T-helper 2 cell treated with Interferon-gamma antibody and Interleukin-4, amounts not matched to agents 5 μg/mL and 100 μg/mL, for 36 hours (primary cell): ENCODE results near the gene SSTR3.
A peak's percentile ranks its signal among the peaks of the same experiment; 100 is the strongest.

Experiments
- DNase-seq: peaks from one replicate; pipeline ENCODE4 v3.0.0; 2021; ENCODE audit warnings: low spot score
- H3K27ac Mint-ChIP-seq: one replicate; pipeline ENCODE4 v1.8.0; 2021; ENCODE audit warnings: mild to moderate bottlenecking, mixed read lengths
- H3K27me3 Mint-ChIP-seq: one replicate; pipeline ENCODE4 v1.8.0; 2021; ENCODE audit warnings: low read depth, mixed read lengths
- H3K36me3 Mint-ChIP-seq: one replicate; pipeline ENCODE4 v1.8.0; 2021; ENCODE audit warnings: low read depth, mixed read lengths
- H3K4me1 Mint-ChIP-seq: one replicate; pipeline ENCODE4 v1.8.0; 2021; ENCODE audit warnings: low read depth, mixed read lengths
- H3K4me3 Mint-ChIP-seq: one replicate; pipeline ENCODE4 v1.8.0; 2022; ENCODE audit warnings: mild to moderate bottlenecking, moderate library complexity, mixed read lengths
- H3K9me3 Mint-ChIP-seq: one replicate; pipeline ENCODE4 v1.8.0; 2021; ENCODE audit warnings: mixed read lengths

SSTR3 gene

DNA sequence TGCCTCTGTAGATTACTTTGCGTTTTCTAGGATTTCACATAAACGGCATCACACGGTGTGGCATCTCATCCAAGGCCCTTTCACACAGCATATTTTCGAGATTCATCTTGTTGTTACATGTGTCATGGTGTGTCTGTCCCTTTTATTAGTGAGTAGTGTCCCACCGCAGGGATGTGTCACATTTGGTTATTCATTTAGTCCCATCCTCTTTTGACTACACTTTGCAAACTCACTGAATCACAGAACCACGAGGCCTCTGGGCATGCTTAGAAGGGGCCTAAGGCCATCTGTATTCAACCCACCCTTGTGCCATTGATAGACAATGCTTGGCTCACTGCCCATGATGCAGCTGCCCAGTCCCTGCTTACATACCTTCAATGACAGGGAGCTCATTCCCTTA, 36.0 kb upstream of the SSTR3 start:
- no peak overlapping the region for H3K4me3 Mint-ChIP-seq
- no peaks in the 10 kb centered on the region for H3K9me3 Mint-ChIP-seq
- DNase-seq, result no peak
- H3K27me3 Mint-ChIP-seq, result no peaks in the 10 kb centered on the region
- peaks cover 13% of the 10 kb centered on the region for H3K4me1 Mint-ChIP-seq
- H3K36me3 Mint-ChIP-seq, result peaks cover 4% of the 10 kb centered on the region
- H3K27ac Mint-ChIP-seq, result no peak overlapping the region

DNA sequence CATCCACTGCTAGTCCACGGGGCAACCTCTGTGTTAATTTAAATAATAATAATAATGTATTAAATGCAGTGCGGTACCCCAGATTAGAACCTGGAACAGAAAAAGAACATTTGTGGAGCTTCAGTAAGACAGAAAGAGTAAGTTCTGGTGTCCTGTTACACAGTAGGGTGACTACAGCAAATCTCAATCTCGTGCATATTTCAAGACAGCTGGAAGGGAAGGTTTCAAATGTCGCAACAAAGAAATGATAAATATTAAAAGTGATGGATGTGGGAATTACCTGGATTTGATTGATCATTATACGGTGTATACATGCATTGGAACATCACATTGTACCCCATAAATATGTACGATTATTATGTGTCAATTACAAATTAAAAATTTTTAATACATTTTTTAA, 33.5 kb upstream of the SSTR3 start:
- Mint-ChIP-seq H3K27ac (no peak overlapping the region), H3K9me3 (no peaks in the 10 kb centered on the region), H3K4me3 (no peak overlapping the region), H3K36me3 (peaks cover 28% of the 10 kb centered on the region), H3K27me3 (no peaks in the 10 kb centered on the region), H3K4me1 (peaks cover 21% of the 10 kb centered on the region)
- no peak for DNase-seq

DNA sequence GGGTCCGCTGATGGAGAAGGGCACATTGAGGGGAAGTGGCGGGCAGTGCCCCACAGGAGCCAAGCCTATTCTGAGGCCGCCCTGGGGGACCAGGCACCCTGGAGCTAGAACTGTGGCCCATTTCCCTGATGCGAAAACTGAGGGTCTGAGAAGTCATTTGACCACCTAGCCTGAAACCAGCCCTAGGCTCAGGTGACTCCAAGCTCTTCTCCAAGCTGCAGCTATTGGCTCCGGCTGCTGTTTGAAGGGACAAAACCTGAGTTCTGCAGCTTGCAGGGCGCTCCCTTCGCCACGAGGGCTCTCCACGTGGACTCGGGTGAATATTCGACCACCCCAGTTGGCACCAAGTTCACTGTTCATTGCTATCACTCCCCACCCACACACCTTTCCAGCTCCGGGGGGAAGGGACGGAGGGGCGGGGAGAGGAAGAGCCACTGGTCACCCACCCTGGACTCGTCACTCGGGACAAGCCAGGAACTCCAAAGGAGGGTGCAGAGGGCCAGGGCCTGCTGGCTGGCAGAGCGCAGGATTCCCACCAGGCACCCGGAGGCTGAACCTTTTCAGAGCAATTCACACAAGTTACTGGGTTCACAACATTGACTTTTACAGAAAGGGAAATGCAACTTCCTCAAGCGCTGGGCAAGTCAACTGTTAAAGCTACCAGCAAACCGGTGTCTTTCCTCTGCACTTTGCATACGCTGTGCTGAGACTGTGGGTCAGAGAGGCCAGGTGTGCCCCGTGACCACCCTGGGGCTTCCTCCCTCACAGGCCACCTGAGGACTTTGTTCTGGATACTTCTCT, 32.8 kb upstream of the SSTR3 start:
- no peaks in the 10 kb centered on the region for H3K27me3 Mint-ChIP-seq
- peaks cover 27% of the 10 kb centered on the region for H3K4me1 Mint-ChIP-seq
- no peak for DNase-seq
- peaks cover 34% of the 10 kb centered on the region for H3K36me3 Mint-ChIP-seq
- peak overlapping the region; percentile 99 for H3K4me3 Mint-ChIP-seq
- no peaks in the 10 kb centered on the region for H3K9me3 Mint-ChIP-seq
- peak overlapping the region; percentile 93 for H3K27ac Mint-ChIP-seq

DNA sequence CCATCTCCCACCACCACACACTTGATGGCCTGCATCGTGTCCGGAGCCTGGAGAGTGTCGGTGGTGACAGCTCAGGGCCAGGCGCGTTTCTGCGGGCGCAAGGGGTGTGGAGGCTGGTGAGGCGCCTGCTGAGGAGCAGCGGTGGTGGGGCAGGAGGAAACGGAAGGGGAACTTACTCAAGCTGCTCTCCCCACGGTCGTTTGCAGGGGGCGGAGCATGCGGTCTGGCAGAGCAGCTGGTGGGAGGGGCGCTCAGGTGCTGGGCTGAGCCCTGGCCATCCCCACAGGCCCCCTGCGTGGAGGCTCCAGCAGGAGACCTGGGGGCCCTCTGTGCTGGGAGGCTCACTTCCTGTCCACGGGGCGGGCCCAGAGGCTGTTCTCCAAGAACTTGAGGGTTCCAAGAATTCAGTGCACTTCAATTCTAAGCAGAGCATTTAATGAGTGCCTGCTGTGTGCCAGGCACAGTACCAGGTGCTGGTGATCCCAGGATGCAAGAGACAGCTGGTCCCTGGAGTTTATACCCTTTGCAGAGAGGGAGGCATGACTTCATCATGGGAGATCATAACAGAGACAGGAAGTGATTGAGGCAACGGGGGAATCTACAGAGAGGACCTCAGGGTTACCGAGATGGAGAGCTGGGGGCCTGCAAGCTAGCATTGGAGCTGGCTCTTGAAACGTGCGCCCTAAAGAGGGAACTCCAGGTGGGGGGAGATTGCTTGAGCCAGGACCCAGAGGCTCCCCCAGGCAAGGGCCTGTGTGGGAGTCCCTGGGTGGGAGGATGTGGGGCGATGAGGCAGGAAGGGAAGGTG, 32.0 kb upstream of the SSTR3 start, which contains the start of gene RAC2:
TSS of gene RAC2 (minus strand) at position 156 of the 808 bp plus-strand sequence. CDS start at position 35, 121 bp downstream.
- Mint-ChIP-seq H3K36me3 (peaks cover 42% of the 10 kb centered on the region), H3K27me3 (no peaks in the 10 kb centered on the region), H3K4me3 (peak within 1 kb of the TSS; percentile 99), H3K9me3 (no peaks in the 10 kb centered on the region), H3K4me1 (peaks cover 32% of the 10 kb centered on the region), H3K27ac (peak within 1 kb of the TSS; percentile 93)
- peak; percentile 81 for DNase-seq

DNA sequence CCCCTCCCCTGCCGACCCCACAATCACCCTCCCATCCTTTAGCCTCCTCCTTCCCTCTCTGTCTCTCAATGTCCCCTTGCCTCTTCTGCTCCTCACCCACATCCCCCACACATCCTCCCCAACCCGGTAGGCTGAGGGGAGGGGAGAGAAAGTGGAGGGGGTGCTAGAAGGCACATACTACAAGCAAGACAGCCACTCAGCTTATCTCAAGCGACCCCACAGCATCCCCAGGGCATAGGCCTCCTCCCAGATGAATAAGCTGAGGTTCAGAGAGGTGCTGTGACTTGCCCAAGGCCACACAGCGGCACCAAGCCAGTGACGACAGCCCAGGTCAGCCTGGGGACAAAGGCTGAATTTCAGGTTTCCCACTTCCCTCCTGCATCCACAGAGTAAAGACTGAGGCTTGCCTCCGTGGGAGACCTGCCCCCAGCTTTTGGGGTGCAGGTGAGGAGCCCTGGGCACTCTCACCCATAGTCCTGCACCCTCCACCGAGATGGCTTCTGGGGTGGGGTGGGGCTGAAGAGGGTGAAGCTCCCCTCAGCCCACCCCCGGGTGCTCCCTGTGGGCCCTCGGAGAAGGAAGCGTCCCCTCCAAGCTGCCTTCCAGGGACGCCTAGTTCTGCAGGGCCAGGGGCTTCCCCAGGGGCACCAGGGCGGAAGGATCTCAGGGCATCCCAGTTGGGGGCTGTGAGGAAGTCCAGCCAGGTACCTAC, 31.3 kb upstream of the SSTR3 start:
- Mint-ChIP-seq H3K9me3 (no peaks in the 10 kb centered on the region), H3K27me3 (no peaks in the 10 kb centered on the region), H3K4me1 (peaks cover 40% of the 10 kb centered on the region), H3K4me3 (peak overlapping the region; percentile 99), H3K27ac (peak overlapping the region; percentile 93), H3K36me3 (peaks cover 49% of the 10 kb centered on the region)
- DNase-seq, result no peak

DNA sequence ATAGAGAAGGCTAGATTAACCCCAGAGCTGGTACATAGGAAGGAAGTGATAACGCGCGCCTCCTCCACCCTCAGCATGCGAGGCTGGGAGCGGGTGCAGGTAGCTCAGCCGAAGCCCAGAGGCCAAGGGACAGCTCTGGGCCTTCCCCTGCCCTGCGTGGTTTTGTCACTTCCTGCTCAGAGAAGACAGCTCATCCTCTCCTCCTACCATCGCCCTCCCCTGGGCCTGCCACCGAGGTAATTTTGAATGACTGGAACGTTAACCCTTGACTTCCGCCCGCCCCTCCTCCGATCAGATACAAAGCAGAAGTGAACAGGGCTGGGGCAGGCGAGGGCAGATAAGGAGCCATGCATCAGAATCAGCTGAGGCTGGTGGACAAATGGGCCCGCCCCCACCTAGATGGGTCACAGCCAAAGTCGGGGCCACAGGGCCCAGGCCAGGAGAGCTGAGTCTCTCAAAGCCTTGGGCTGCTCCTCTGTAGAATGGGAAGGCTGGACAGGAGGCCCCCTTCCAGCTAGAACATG, 30.2 kb upstream of the SSTR3 start:
- H3K4me3 Mint-ChIP-seq, result peak overlapping the region; percentile 99
- H3K36me3 Mint-ChIP-seq, result peaks cover 60% of the 10 kb centered on the region
- no peaks in the 10 kb centered on the region for H3K27me3 Mint-ChIP-seq
- H3K27ac Mint-ChIP-seq, result peak overlapping the region; percentile 93
- peak; percentile 96 for DNase-seq
- H3K9me3 Mint-ChIP-seq, result no peaks in the 10 kb centered on the region
- H3K4me1 Mint-ChIP-seq, result peaks cover 50% of the 10 kb centered on the region

DNA sequence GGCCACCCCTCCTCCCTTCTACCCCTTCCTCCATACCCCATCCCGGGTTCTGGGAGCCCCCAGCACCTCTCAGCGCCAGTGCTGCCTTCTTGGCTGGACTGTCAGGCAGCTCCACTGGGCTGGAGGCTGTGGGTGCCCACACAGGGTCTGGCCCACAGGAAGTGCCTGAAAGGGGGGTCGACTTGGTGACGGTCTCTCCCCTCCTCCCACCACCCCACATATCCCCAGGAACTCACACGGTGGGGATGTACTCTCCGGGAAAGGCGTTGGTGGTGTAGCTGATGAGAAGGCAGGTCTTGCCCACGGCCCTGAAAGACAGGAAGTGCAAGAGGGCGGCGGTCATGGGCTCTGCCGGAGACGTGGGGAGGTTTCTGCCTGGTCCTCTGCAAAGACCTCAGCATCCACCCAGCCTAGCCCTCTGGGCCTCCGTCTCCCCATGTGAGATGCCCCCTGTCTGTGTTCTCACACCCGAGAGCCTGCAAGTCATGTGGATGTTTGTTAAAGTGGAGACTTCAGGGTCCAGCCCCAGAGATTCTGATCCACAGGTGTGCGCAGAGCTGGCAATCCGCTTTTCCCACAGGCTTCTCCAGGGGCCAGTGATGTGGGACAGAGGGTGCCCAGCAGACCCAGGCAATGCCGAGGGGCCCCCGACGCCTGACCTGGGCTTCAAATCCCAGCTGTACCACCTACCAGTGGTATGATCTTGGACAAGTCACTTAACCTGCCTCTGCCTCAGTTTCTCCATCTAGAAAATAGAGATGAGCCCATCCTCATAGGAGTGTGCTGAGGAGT, 29.3 kb upstream of the SSTR3 start:
- no peaks in the 10 kb centered on the region for H3K9me3 Mint-ChIP-seq
- peak; percentile 68 for DNase-seq
- no peaks in the 10 kb centered on the region for H3K27me3 Mint-ChIP-seq
- H3K27ac Mint-ChIP-seq, result peak overlapping the region; percentile 93
- H3K36me3 Mint-ChIP-seq, result peaks cover 68% of the 10 kb centered on the region
- H3K4me1 Mint-ChIP-seq, result peaks cover 58% of the 10 kb centered on the region
- H3K4me3 Mint-ChIP-seq, result peak overlapping the region; percentile 99

DNA sequence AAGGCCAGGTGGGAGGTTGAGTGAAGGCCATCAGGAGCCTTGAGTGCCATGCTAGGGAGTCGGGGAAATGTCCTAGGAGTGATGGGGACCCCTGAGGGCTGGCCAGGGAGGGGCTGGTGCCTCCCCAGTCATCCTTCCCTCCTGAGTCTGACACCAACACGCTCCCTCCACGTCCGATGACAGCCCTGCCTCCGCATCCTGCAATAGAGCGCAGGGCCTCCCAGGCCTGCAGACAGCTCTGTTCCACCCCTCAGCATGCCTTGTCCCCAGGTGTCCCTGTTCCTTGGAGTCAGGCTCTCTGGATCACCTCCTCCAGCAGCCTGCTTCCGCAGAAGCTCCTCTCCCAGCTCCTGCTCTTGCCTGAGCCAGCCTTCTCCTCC, 28.7 kb upstream of the SSTR3 start:
- DNase-seq, result no peak
- H3K4me1 Mint-ChIP-seq, result peaks cover 64% of the 10 kb centered on the region
- H3K27me3 Mint-ChIP-seq, result no peaks in the 10 kb centered on the region
- H3K36me3 Mint-ChIP-seq, result peaks cover 74% of the 10 kb centered on the region
- peak overlapping the region; percentile 99 for H3K4me3 Mint-ChIP-seq
- H3K27ac Mint-ChIP-seq, result peak overlapping the region; percentile 93
- H3K9me3 Mint-ChIP-seq, result no peaks in the 10 kb centered on the region

DNA sequence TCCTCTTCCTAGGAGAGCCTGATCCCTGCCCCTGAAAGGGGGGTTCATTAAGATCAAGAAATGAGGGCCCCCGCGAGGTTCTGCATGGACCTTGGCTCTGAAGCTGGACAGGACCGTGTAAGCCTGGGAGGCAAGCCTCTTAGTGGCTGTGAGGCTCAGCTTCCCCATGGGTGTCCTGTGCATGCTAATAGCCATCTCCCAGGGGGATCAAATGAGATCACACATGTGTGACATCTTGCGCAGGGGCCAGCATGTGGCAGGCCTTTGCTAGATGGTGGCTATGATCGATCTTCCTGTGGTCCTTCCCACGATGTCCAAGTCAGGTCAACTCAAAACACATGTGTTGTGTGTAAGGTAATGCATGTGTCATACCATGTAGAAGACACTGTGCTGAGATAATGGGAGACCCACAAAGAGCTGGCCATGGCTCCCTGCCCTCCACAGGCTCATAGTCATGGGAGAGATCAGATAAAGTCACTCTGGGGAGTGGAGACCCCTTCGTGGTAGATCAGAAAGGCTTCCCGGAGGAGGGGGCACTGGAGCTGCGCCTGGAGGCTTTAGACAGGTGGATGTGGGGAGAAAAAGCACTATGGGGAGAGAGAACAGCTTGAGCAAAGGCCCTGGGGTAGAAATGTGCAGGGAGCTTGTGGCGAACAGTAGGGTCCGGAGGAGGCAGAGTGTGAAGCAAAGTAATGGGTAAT, 28.1 kb upstream of the SSTR3 start:
- peak overlapping the region; percentile 99 for H3K4me3 Mint-ChIP-seq
- H3K27ac Mint-ChIP-seq, result peak overlapping the region; percentile 93
- H3K36me3 Mint-ChIP-seq, result peaks cover 79% of the 10 kb centered on the region
- no peak for DNase-seq
- no peaks in the 10 kb centered on the region for H3K27me3 Mint-ChIP-seq
- no peaks in the 10 kb centered on the region for H3K9me3 Mint-ChIP-seq
- H3K4me1 Mint-ChIP-seq, result peaks cover 68% of the 10 kb centered on the region

DNA sequence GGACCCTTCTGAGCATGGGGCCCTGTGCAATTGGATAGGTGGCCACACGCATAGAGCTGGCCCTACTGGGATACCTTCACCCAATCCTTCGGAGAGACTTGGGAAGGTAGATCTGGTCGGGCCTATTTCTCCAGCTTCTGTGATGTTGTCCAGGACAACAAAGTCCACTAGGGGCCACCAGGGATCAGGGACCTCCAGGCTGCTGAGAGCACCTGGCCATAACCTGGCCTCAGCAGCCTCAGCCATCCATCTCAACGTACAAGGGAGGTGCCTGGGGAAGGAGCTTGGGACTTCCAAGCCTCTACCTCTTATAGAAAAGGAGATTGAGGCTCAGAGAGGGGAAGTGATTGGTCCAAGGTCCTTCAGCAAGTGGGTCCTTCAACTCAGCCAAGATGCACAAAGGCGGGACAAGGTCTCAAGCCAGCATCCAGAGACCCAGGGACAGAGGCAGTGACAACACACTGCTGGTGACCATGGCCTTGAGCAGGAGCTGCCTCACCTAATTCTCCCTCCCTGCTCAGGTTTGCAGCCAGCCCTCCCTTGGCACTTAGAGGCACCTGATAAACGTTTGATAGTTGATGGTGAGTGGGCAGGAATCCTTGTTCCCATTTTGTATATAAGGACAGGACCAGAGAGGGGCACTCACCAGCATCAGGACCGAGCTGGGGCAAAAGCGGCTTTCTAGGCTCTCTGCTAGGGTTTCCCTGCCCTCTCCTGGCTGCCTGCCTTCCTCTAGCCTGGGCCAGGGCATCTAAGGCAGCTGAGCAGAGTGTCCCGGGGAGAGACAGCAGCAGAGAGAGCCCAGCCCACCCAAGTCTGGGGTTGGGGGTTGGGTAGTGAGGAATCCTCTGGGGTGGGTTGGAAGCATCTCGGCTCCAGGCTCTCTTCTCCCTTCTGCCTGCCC, 27.3 kb upstream of the SSTR3 start:
- peaks cover 88% of the 10 kb centered on the region for H3K36me3 Mint-ChIP-seq
- H3K4me3 Mint-ChIP-seq, result peak overlapping the region; percentile 99

DNA sequence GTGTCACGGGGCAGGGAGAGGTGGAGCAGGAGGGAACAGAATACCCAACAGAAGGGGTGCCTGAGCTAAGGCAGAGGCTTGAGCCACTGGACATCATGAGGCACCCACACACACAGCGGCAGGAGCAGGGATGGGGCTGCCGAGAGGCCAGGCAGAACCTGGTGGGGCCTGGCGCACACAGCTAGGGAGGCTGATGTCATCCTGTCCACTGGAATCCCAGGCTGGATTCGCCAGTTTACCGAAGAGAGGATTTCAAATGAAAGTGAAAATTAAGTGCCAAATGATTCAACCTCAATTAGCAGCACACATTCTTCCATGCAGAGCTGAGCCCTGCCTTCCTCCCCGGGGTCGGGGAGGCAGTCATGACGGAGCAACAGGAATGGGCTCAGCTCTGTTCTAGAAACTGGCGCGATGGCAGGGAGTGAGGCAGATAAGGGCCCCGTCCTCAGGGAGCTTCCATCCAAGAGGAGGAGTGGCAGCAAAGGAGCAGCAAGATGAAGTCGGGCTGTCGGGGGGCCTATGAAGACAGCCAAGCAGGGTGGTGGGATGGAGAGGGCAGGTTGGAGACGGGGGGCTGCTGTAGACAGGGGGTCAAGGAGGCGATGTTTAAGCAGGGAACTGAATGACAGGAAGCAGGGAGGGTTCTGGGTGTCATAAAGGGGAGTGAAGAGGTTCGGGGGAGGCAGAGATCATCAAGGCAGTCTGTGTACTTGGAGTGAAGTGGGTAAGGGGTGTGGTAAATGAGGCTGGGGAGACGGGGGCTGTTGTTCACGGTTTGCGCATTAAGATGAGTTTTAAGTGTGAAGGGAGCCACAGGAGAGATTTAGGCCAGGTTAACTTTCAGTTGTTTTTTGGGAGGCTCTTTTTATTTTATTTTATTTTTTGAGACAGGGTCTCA, 25.3 kb upstream of the SSTR3 start:
- Mint-ChIP-seq H3K4me1 (peaks cover 82% of the 10 kb centered on the region), H3K36me3 (peaks cover 96% of the 10 kb centered on the region), H3K27ac (peak overlapping the region; percentile 93), H3K27me3 (no peaks in the 10 kb centered on the region), H3K9me3 (no peaks in the 10 kb centered on the region), H3K4me3 (peak overlapping the region; percentile 99)
- DNase-seq, result no peak

More for the DNA sequence above, 27.3 kb upstream of the SSTR3 start:
- H3K9me3 Mint-ChIP-seq, result no peaks in the 10 kb centered on the region
- H3K27me3 Mint-ChIP-seq, result no peaks in the 10 kb centered on the region
- H3K27ac Mint-ChIP-seq, result peak overlapping the region; percentile 93
- no peak for DNase-seq
- H3K4me1 Mint-ChIP-seq, result peaks cover 69% of the 10 kb centered on the region
